Esophagus squamous epithelium (tissue), 5 donors: ENCODE results near the gene CEP44. TPM values are rescaled to one million over a fixed set of nuclear protein-coding genes. Genes with fewer than 3 reads are reported as not detected.

Experiments
- DNase-seq: peaks from one replicate; lab custom pipeline; 2025; lab: John Stamatoyannopoulos, UW
- H3K27ac ChIP-seq, 4 donors: fragments of 200-600 bp; sonication (generic); one replicate each; pipeline ENCODE4 v1.5.1; 2016 to 2019; ENCODE audit warnings: mild to moderate bottlenecking in 1 of 4
- H3K27me3 ChIP-seq, 4 donors: fragments of 200-600 bp; sonication (generic); 1 replicate in 3 of 4; 2 replicates in 1 of 4; pipeline versions ENCODE4 v1.5.1 to v1.6.0; 2017 to 2021; ENCODE audit warnings: antibody characterized with exemption in 1 of 4
- H3K36me3 ChIP-seq, 3 donors: fragments of 200-600 bp; sonication (generic); one replicate each; pipeline ENCODE4 v1.5.1; 2016 to 2019
- H3K4me1 ChIP-seq, 3 donors: fragments of 200-600 bp; sonication (generic); one replicate each; pipeline ENCODE4 v1.5.1; 2017 to 2019
- H3K4me3 ChIP-seq, 4 donors: fragments of 200-600 bp; sonication (generic); 1 replicate in 3 of 4; 2 replicates in 1 of 4; pipeline ENCODE4 v1.5.1; 2016 to 2019; ENCODE audit warnings: mild to moderate bottlenecking in 2 of 4, moderate library complexity in 1 of 4
- H3K9me3 ChIP-seq, 3 donors: fragments of 200-600 bp; sonication (generic); one replicate each; pipeline ENCODE4 v1.5.1; 2016 to 2019
- POLR2A ChIP-seq, 4 donors: fragments of 450-650 bp; IDR thresholded peaks; one replicate each; pipeline ENCODE4 v1.6.1; 2017; ENCODE audit warnings: antibody characterized with exemption in 4 of 4, mild to moderate bottlenecking in 4 of 4, moderate library complexity in 3 of 4
- WGBS, 2 donors: methylation state at CpG; one replicate each; pipeline ENCODE4 v1.1.5; 2018; 5-methylcytosine and 5-hydroxymethylcytosine counted together
- intact Hi-C: fragments of 100-400 bp; cut with DNase I; formaldehyde crosslinking; loops from one replicate; pipeline ENCODE4 v1.15.0; 2022
- total RNA-seq, 4 donors: library from RNA; depleted of rRNA; stranded (reverse); fragments of >200 nt; gene quantifications; one replicate each; pipeline ENCODE4 v1.1.0, GENCODE V29; 2016
- TF ChIP-seq, protein P1 (sequence below), 6 experiments: fragments of 450-650 bp in 4 of 6; fragments of 200-600 bp in 2 of 6; sonication (generic) in 2 of 6; IDR thresholded peaks; one replicate each; pipeline ENCODE4 v1.5.1; 2016 to 2019; ENCODE audit warnings: antibody characterized with exemption in 6 of 6, mild to moderate bottlenecking in 4 of 6, moderate library complexity in 4 of 6
- donor health status: DM: yes; HTN: yes; CAD: no.

The CEP44 gene
- total RNA-seq, 4 donors from 2014 or later, result 5.5 to 14.4 (median 11.4) TPM

DNA sequence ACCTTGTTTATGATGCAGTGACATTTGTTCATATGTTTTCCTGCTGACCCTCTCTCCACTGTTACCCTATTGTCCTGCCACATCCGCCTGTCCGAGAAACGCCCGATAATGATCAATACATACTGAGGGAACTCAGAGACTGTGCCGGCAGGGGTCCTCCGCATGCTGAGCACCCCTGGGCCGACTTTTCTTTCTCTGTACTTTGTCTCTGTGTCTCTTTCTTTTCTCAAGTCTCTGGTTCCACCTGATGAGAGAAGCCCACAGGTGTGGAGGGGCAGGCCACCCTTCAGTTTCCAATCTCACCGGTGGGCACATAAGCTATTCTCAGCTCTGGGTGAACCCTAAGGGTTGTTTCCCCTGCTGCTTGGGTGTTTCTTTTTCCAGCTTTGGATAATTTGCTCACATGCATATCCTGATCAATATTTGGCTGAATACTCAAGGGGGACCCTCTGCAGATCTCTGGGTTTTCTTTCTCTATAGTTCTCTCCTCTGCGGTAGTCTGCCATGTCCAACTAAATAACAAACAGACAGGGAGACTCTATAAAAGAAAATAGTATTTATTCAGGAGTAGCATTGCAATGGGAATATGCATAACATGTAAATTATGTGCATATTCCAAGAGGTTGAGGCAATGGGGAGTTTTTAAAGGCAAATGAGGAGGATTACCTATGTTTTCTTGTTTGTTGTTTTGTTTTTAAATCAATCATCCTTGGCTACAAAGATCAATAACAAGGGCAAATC is 97.2 kb downstream of the CEP44 start:
- peaks cover 0 to 7% (median 0%) of the 10 kb centered on the region in 3 donors for H3K4me1 ChIP-seq
- TF ChIP-seq POLR2A (IDR thresholded peaks at IDR 0.05), result no peak
- TF ChIP-seq, protein P1, sequence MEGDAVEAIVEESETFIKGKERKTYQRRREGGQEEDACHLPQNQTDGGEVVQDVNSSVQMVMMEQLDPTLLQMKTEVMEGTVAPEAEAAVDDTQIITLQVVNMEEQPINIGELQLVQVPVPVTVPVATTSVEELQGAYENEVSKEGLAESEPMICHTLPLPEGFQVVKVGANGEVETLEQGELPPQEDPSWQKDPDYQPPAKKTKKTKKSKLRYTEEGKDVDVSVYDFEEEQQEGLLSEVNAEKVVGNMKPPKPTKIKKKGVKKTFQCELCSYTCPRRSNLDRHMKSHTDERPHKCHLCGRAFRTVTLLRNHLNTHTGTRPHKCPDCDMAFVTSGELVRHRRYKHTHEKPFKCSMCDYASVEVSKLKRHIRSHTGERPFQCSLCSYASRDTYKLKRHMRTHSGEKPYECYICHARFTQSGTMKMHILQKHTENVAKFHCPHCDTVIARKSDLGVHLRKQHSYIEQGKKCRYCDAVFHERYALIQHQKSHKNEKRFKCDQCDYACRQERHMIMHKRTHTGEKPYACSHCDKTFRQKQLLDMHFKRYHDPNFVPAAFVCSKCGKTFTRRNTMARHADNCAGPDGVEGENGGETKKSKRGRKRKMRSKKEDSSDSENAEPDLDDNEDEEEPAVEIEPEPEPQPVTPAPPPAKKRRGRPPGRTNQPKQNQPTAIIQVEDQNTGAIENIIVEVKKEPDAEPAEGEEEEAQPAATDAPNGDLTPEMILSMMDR (IDR thresholded peaks at IDR 0.05), result no peak
- H3K4me3 ChIP-seq, result no peak overlapping the region
- DNase-seq, result no peak
- H3K36me3 ChIP-seq, result no peaks in the 10 kb centered on the region
- H3K27me3 ChIP-seq, result no peaks in the 10 kb centered on the region
- H3K9me3 ChIP-seq, result no peaks in the 10 kb centered on the region
- intact Hi-C loops, result no loop called here
- H3K27ac ChIP-seq, result no peak overlapping the region
- WGBS, 2 donors, result 84 to 87% methylated on average over 3 to 9 of the region's 9 CpGs

DNA sequence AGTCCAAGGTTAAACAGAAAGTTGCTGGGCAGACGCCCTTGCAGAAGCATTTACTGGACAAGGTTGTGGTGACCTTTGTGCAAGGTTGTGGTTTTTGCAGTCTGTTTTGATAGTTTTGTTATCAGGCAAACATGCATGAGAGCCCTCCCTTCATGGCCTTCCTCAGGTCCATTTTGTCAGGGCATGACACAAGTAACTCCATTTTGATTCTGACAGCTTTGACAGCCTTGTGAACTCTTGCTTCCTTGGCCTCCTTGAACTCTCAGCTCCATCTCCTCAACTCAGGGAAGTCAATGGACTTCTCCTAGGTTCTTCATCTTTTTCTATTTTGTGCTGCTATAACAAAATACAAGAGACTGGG is 97.7 kb downstream of the CEP44 start:
- 53 to 94% methylated on average over 1 of the region's 1 CpG for WGBS, 2 donors
- no peak for DNase-seq
- no peaks in the 10 kb centered on the region for H3K9me3 ChIP-seq
- H3K27me3 ChIP-seq, result no peaks in the 10 kb centered on the region
- no peak overlapping the region for H3K4me3 ChIP-seq
- intact Hi-C loops, result no loop called here
- H3K4me1 ChIP-seq, result peaks cover 0 to 7% (median 0%) of the 10 kb centered on the region in 3 donors
- no peak for TF ChIP-seq POLR2A (IDR thresholded peaks at IDR 0.05)
- TF ChIP-seq, protein P1 (IDR thresholded peaks at IDR 0.05), result no peak
- no peaks in the 10 kb centered on the region for H3K36me3 ChIP-seq
- no peak overlapping the region for H3K27ac ChIP-seq

Other genes starting within 250 kb of the CEP44 start
- gene FBXO8, start 244 bp upstream of the CEP44 start, total RNA-seq, result 10 to 100 TPM; 19.1 to 38.0 (median 26.4) TPM
- gene HPGD, start 238.6 kb downstream of the CEP44 start, total RNA-seq, result 100 to 1,000 TPM in 1 of 4 donors, 10 to 100 TPM in 3; 23.0 to 179 (median 45.4) TPM